T47D (cell line): ENCODE measurements around the gene NFIB.
A peak's percentile ranks its signal among the peaks of the same experiment; 100 is the strongest.

Experiments used
- DNase-seq, 2 experiments: peaks; one replicate each; pipeline versions ENCODE4 v3.0.0 to v3.0.0-alpha.2; 2011 to 2012; ENCODE audit warnings: low read depth in 1 of 2, low spot score in 1 of 2
- JUND ChIP-seq: IDR thresholded peaks from 2 replicates; pipeline ENCODE4 v1.6.1; 2012; ENCODE audit warnings: low read depth
- in situ Hi-C: cut with HindIII; loops from 2 replicates; pipeline ENCODE4 v1.10.0; 2016; ENCODE audit warnings: low sequenced_read_pairs, low pct_unique_long_range_greater_than_20kb

The NFIB gene

DNA sequence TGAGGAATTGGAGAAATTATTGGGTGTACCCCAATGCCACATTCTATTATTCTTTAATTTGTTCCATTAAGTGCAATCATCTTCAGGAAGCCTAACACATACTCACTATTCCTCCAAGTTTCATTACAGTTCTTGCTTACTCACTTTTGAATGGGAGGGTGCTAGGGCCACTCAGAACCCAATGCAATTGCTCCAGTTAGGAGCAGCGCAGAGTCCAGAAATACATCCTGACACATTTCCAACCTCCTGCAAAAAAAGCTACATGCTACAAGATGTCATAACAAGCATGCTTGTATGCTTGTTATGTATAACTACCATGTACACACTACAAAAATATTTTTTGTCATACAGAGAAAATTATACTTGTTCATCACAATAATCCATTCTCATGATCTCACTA, 27.8 kb downstream of the NFIB start:
- no peak for DNase-seq
- no peak for TF ChIP-seq JUND
- in situ Hi-C loops: no loop called here

DNA sequence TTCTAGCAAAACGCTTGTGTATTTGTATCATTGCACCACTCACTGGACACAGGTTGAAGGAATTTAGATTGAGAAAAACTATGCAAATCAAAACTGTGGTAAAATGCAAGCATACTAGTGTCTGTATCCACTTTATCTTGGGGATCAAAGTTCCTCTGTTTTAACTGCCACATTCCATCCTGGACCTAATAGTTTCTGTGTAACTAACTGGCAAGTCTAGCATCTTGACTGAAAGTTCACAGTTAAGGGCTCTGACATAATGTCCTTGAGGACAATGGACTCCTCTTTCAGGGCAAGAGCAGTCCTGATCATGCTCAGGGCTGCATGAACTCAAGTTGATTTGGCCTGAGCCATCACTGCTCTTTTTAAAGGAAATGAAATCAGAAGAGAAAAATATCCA, 30.7 kb downstream of the NFIB start:
- in situ Hi-C loops: no loop called here
- no peak for TF ChIP-seq JUND
- DNase-seq: peak in 1 of 2 experiments; percentile 25

DNA sequence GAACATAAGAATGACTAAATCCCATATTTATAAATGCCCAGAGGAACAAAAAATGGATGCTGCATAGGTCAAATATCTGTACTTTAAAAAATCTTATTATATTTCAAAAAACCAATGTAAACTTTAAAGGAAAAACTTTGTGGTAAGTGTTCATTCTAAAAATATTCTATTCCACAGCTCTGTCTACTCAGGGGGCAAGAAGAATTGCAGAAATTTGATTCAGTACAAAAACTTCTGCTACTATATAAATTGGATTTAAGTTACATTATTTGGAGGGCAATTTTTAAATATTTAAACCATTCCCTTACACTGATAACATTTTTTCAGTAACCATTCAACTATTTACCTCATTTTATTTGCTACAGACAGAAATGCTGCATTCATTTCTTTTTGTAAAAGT, 32.1 kb downstream of the NFIB start:
- no peak for DNase-seq
- no peak for TF ChIP-seq JUND
- in situ Hi-C loops: no loop called here

DNA sequence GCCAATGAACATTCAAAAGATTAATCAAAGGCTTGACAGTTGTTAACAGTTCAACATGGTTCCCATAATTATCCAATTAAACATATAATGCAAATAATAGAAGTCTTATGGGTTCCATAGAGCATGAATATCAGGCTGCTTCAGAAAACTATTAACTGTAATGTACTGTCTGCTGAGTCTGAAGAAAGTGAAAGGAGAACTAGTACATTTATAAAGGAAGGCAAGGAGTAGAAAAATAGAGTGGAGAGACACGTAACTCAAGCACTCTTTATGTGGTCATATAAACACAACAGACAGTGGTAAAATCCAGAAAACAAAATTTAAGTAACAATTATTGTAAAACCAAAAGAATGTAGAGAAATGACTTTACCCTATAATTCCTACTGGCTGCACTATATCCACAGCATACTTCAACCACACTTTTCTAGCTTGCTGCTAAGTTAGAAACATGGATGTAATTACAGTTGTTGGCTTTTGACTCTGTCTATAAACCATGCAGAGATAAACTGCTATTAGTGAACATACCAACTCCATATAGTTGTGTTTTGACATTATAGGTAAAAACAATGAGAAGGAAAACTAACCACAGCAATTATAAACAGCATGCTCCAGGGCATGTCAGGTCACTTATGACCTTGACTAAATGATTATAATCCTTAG, 32.7 kb downstream of the NFIB start:
- DNase-seq: no peak
- no peak for TF ChIP-seq JUND
- in situ Hi-C loops: no loop called here

DNA sequence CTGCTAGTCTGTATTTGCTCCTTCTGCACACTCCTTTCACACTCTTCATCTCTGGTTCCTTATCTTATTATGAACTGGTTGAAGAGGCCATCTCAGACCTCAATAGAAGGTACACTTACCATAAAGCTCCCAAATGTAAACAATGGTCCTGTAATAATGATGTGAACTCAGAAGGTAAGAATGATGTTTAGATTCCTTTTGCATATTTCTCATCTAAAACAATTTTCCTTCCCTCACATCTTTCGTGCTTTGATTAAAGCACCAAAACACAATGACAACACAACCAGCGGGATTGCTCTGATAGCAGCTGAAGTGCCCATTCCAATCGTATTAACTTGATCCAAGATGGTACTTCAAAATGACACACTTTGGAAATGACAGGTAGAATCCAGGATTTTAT, 34.3 kb downstream of the NFIB start:
- no peak for DNase-seq

DNA sequence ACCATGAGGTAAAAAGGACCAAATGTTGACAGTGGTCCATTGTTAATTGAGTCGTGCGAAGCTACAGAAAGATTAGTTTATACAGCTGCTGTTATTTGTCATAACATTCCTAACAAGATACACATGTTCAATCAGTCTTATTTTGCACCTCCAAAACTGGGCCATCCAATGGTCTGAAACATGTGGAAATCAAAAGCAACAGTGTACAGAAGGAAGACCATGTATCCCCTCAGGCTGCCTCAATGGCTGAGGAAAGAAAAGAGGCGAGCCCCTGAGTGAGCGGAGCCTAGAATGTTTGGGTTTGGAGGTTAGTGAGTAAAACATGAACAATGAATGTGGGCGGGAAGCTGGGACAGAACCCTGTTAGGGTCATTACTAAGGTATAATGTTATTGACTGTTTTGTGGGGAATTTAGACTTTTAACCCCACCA, 35.6 kb downstream of the NFIB start:
- TF ChIP-seq JUND: no peak
- no peak for DNase-seq
- in situ Hi-C loops: no loop called here

More for the DNA sequence above, 34.3 kb downstream of the NFIB start:
- in situ Hi-C loops: no loop called here
- TF ChIP-seq JUND: no peak

DNA sequence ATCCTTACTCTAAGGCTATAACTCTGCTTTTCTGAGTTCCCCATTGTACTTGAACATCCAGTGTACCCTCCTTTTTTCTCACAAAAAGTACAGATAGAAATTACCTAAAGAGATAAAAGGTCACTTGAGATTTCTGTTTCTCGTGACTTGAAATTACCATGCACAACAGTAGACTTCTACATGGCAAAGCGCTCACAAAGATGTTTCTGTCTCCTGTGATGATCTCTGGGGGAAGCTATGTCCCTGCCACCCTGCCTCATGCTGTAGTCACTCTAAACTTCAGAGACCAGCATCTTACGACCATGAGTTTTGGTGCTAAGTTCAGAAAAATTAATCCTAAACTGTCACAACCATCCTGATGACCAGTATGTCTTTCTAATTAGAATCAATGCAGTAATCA, 36.2 kb downstream of the NFIB start:
- no peak for DNase-seq
- in situ Hi-C loops: no loop called here
- TF ChIP-seq JUND: no peak

DNA sequence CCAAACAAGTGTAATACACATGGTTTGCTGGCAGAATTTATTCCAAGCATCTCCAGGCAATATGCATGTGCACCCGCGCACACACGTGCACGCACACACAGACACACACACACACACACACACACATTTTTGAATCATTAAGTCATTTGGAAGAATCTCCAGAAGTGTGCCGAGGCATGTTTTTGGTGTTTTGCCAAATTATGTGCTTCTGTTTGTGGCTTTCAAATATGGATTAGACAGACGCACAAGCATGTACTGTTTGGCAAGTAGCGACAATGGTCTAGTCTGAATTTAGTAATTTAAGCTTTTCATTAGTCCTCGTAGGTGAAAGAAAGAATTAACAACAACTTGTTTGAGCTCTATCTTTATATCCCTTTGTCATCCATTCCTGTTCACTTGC, 36.7 kb downstream of the NFIB start:
- in situ Hi-C loops: no loop called here

DNA sequence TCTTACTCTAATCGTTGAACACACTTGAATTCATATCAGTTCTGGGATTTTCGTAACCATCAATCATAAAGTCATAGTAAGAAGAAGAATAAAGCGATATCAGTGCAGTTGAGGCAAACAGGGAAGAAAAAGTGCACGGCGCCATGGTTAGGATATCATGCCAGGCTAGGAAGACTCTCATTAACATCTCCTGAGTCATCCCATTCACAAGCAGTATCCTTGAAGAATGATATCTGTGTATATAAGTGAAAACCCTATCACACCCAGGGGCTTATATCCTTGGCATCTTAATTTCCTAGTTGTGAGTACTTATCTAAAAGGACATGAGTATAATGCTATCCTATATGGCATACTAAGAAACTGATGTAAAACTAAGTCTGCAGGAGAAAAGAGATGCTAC, 38.6 kb downstream of the NFIB start:
- in situ Hi-C loops: no loop called here
- TF ChIP-seq JUND: no peak
- no peak for DNase-seq

More for the DNA sequence above, 36.7 kb downstream of the NFIB start:
- TF ChIP-seq JUND: no peak
- peak in 1 of 2 experiments; percentile 42 for DNase-seq

DNA sequence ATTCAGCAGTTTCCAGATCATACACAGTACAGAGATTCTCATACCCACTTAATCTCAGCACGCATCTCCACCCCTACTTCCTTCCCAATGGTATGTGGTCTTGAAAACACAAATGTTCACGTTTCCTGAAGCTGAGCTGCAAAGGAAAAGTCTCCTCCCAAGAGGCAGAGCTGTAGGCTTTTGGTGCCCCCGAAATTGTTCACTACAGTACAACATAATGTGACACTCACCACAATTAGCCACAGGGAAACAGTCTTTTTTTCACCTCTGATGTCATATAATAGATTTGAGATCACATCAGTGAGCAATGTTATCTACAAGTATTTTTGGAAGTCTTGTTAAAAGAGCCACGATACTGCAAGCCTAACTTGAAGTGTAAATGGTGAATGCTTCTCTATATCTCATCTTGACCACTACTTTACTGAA, 40.2 kb downstream of the NFIB start:
- in situ Hi-C loops: no loop called here
- TF ChIP-seq JUND: no peak

DNA sequence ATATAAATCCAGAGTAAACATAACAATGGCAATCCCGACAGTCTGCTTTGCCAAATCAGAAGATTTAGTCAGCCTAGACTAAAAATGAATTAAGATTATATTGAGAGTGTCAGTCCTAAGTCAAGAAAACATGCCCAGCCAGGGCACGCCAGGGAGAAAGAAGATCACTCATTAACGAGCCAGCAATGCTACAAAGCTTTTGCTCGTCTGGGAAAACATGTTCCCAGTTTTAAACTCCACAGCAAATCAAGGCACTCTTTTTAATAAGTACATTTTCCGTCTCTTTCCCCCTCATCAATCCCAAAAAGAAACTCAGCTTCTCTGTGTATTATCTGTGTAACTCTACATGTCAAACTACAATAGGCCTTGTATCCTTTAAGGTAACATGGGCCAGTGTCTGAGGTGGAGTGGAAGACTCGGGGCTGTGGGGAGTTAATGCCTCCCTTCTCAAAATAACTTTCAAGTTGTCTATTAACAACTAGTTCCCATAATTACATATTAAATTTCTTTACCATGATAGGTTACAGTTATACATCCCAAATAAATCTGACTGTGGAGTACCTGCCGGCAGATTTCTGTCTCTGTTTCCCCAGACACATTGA, 40.9 kb downstream of the NFIB start:
- in situ Hi-C loops: no loop called here
- no peak for TF ChIP-seq JUND
- DNase-seq: no peak

More for the DNA sequence above, 40.2 kb downstream of the NFIB start:
- DNase-seq: no peak

DNA sequence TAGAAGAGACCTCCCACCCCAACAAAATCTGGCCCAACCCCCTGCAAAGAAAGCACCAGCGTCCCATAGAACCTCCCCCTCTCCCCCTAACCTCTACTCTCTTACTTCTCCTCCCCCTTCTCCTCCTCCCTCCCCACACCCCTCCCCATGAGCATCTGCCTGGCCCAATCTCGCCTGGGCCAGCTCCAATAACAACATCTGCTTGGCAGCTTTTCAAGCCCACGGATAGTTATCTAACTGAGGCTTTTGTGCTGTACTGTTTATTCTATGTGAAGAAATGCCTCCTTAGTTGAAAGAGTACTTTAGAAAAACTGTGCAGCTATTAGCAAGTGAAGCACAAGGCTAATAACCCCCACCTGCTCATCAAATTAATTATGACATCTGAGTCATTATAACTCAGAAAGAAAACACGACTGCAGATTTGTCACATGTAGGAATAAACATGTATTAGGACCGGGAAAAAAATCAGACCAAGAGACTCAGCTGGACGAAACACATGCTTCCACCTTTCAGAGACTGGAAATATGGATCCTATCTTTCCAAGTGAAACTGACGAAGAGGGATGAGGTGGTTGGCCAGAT, 42.8 kb downstream of the NFIB start:
- in situ Hi-C loops: no loop called here
- TF ChIP-seq JUND: no peak
- DNase-seq: no peak

DNA sequence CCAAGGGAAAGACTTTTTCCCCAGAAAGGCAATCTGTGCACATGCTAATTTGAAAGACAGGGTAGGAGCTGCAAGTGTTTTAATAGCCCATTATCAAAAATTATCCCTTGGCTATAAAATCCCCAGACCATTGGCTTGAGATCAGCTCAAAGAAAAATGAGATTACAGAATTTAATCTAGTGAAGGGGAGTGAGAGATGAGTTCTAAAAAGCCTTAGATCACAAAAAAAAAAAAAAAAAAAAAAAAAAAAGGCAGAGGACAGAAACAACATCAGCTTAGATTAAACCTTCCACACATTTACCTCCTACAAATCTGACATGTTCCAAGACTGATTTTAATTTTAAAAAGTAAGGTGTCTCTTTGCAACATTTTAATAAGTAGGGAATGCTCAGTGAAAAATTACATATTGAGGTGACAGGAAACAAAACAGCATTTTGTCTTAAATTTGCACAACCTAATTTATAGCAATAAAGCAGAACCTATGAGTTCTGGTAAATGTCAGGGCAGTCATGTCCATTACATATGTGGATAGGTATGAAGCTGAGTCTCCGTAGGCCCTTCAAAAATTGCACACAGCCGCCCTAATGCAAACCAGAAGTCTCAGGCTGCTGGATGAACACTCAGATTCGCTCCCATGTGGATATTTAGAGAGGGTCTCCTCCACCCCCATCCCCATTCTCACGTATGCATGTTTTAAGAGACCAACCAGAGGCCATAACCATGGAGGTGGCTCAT, 43.4 kb downstream of the NFIB start:
- no peak for DNase-seq
- TF ChIP-seq JUND: no peak
- in situ Hi-C loops: no loop called here
